Measurements from ENCODE around the gene KLF18.

The KLF18 gene

GRCh38 chr1:44110916-44111315 lies 30.5 kb downstream of the KLF18 start:
- Histone ChIP-seq H3K36me3 (ENCODE audit: insufficient read depth, insufficient read length, low read length) (no peaks in the 10 kb centered on the region), H3K4me1 (ENCODE audit: insufficient read depth, insufficient read length) (peaks cover 7% of the 10 kb centered on the region), H3K27me3 (ENCODE audit: insufficient read depth, insufficient read length) (no peaks in the 10 kb centered on the region), H3K9ac (ENCODE audit: insufficient read length, low read depth) (no peak overlapping the region), H3K4me3 (ENCODE audit: insufficient read length, low read depth) (no peak overlapping the region), H3K9me3 (ENCODE audit: insufficient read depth, low read length) (no peaks in the 10 kb centered on the region)
- DNase-seq (ENCODE audit: low read depth, low spot score), result no peak
- TF ChIP-seq YY1 (IDR thresholded peaks at IDR 0.05; ENCODE audit: insufficient read depth, insufficient read length) (no peak), ZNF274 (IDR thresholded peaks at IDR 0.05; ENCODE audit: low read depth, low read length) (no peak), SUZ12 (IDR thresholded peaks at IDR 0.05; ENCODE audit: extremely low read depth, insufficient read depth, insufficient read length) (no peak)

DNA sequence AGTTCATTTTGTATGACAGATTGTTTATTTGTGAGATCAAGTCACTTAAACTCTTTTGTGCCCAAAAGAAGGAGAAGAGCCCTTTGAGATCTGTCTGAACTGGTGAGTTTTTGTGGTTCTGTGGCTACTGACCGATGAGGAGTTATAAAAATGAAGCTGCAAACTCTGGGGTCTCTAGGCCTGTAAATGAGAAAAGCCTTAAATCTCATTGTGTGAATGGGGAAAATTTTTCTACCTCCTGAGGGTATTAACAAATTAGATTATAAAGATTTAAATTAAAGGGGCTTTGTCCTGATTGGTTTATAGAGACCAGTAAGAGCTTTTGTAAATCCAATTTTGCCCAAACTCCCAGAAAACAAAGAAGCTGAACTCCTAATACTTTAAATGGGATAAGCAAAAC lies 32.5 kb downstream of the KLF18 start:
- TF ChIP-seq SUZ12 (IDR thresholded peaks at IDR 0.05; ENCODE audit: extremely low read depth, insufficient read depth, insufficient read length) (no peak), ZNF274 (IDR thresholded peaks at IDR 0.05; ENCODE audit: low read depth, low read length) (no peak), YY1 (IDR thresholded peaks at IDR 0.05; ENCODE audit: insufficient read depth, insufficient read length) (no peak)
- H3K4me1 ChIP-seq (ENCODE audit: insufficient read depth, insufficient read length), result peaks cover 9% of the 10 kb centered on the region
- no peak for DNase-seq (ENCODE audit: low read depth, low spot score)
- no peaks in the 10 kb centered on the region for H3K36me3 ChIP-seq (ENCODE audit: insufficient read depth, insufficient read length, low read length)
- no peaks in the 10 kb centered on the region for H3K9me3 ChIP-seq (ENCODE audit: insufficient read depth, low read length)
- H3K4me3 ChIP-seq (ENCODE audit: insufficient read length, low read depth), result no peak overlapping the region
- H3K27me3 ChIP-seq (ENCODE audit: insufficient read depth, insufficient read length), result peaks cover 2% of the 10 kb centered on the region
- H3K9ac ChIP-seq (ENCODE audit: insufficient read length, low read depth), result no peak overlapping the region

DNA sequence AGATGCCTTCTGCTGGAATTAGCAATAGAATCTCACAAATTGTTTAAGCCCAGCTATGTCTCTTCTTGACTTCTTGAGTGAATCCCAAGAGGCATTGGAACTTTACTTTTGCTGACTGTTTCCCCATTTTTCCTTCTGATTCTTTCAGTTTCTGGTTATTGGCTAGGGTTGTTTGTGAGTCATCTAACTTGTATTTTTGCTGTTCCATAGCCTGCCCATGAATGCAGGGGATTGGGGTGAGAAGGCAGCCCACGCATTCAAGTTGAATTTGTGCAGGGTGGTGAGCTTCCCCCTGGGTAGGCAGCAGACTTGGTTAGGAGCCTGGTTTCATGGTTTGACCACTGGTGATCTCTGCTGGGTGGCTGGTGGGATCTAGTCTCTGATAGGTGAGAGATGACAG lies 33.2 kb downstream of the KLF18 start:
- DNase-seq (ENCODE audit: low read depth, low spot score), result no peak
- H3K27me3 ChIP-seq (ENCODE audit: insufficient read depth, insufficient read length), result peaks cover 6% of the 10 kb centered on the region
- peaks cover 8% of the 10 kb centered on the region for H3K4me1 ChIP-seq (ENCODE audit: insufficient read depth, insufficient read length)
- H3K9ac ChIP-seq (ENCODE audit: insufficient read length, low read depth), result no peak overlapping the region
- TF ChIP-seq ZNF274 (IDR thresholded peaks at IDR 0.05; ENCODE audit: low read depth, low read length) (no peak), SUZ12 (IDR thresholded peaks at IDR 0.05; ENCODE audit: extremely low read depth, insufficient read depth, insufficient read length) (no peak), YY1 (IDR thresholded peaks at IDR 0.05; ENCODE audit: insufficient read depth, insufficient read length) (no peak)
- H3K36me3 ChIP-seq (ENCODE audit: insufficient read depth, insufficient read length, low read length), result no peaks in the 10 kb centered on the region
- H3K9me3 ChIP-seq (ENCODE audit: insufficient read depth, low read length), result no peaks in the 10 kb centered on the region
- H3K4me3 ChIP-seq (ENCODE audit: insufficient read length, low read depth), result no peak overlapping the region

- peaks cover 8% of the 10 kb centered on the region for H3K4me1 ChIP-seq (ENCODE audit: insufficient read depth, insufficient read length)
- no peak for TF ChIP-seq SUZ12 (IDR thresholded peaks at IDR 0.05; ENCODE audit: extremely low read depth, insufficient read depth, insufficient read length)
- no peak for TF ChIP-seq ZNF274 (IDR thresholded peaks at IDR 0.05; ENCODE audit: low read depth, low read length)
- no peak for TF ChIP-seq YY1 (IDR thresholded peaks at IDR 0.05; ENCODE audit: insufficient read depth, insufficient read length)
- no peak overlapping the region for H3K4me3 ChIP-seq (ENCODE audit: insufficient read length, low read depth)
- DNase-seq (ENCODE audit: low read depth, low spot score), result no peak
- H3K9ac ChIP-seq (ENCODE audit: insufficient read length, low read depth), result no peak overlapping the region
- H3K9me3 ChIP-seq (ENCODE audit: insufficient read depth, low read length), result no peaks in the 10 kb centered on the region
- H3K36me3 ChIP-seq (ENCODE audit: insufficient read depth, insufficient read length, low read length), result no peaks in the 10 kb centered on the region
- peaks cover 6% of the 10 kb centered on the region for H3K27me3 ChIP-seq (ENCODE audit: insufficient read depth, insufficient read length)
Observed at GRCh38 chr1:44105810-44106209, 35.6 kb downstream of the KLF18 start.

- H3K4me1 ChIP-seq (ENCODE audit: insufficient read depth, insufficient read length), result peaks cover 8% of the 10 kb centered on the region
- peak; percentile 51 for DNase-seq (ENCODE audit: low read depth, low spot score)
- no peak for TF ChIP-seq YY1 (IDR thresholded peaks at IDR 0.05; ENCODE audit: insufficient read depth, insufficient read length)
- TF ChIP-seq SUZ12 (IDR thresholded peaks at IDR 0.05; ENCODE audit: extremely low read depth, insufficient read depth, insufficient read length), result no peak
- no peak for TF ChIP-seq ZNF274 (IDR thresholded peaks at IDR 0.05; ENCODE audit: low read depth, low read length)
Observed at GRCh38 chr1:44103270-44104131, 37.9 kb downstream of the KLF18 start.

GRCh38 chr1:44101328-44101727 lies 40.1 kb downstream of the KLF18 start:
- Histone ChIP-seq H3K36me3 (ENCODE audit: insufficient read depth, insufficient read length, low read length) (no peaks in the 10 kb centered on the region), H3K4me1 (ENCODE audit: insufficient read depth, insufficient read length) (peaks cover 8% of the 10 kb centered on the region), H3K9me3 (ENCODE audit: insufficient read depth, low read length) (no peaks in the 10 kb centered on the region), H3K9ac (ENCODE audit: insufficient read length, low read depth) (no peak overlapping the region), H3K27me3 (ENCODE audit: insufficient read depth, insufficient read length) (peaks cover 6% of the 10 kb centered on the region), H3K4me3 (ENCODE audit: insufficient read length, low read depth) (no peak overlapping the region)
- no peak for DNase-seq (ENCODE audit: low read depth, low spot score)
- TF ChIP-seq ZNF274 (IDR thresholded peaks at IDR 0.05; ENCODE audit: low read depth, low read length), result no peak
- no peak for TF ChIP-seq SUZ12 (IDR thresholded peaks at IDR 0.05; ENCODE audit: extremely low read depth, insufficient read depth, insufficient read length)
- no peak for TF ChIP-seq YY1 (IDR thresholded peaks at IDR 0.05; ENCODE audit: insufficient read depth, insufficient read length)

More at GRCh38 chr1:44103270-44104131, 37.9 kb downstream of the KLF18 start:
- Histone ChIP-seq H3K9ac (ENCODE audit: insufficient read length, low read depth) (no peak overlapping the region), H3K9me3 (ENCODE audit: insufficient read depth, low read length) (no peaks in the 10 kb centered on the region), H3K4me3 (ENCODE audit: insufficient read length, low read depth) (no peak overlapping the region), H3K27me3 (ENCODE audit: insufficient read depth, insufficient read length) (peaks cover 6% of the 10 kb centered on the region), H3K36me3 (ENCODE audit: insufficient read depth, insufficient read length, low read length) (no peaks in the 10 kb centered on the region)

DNA sequence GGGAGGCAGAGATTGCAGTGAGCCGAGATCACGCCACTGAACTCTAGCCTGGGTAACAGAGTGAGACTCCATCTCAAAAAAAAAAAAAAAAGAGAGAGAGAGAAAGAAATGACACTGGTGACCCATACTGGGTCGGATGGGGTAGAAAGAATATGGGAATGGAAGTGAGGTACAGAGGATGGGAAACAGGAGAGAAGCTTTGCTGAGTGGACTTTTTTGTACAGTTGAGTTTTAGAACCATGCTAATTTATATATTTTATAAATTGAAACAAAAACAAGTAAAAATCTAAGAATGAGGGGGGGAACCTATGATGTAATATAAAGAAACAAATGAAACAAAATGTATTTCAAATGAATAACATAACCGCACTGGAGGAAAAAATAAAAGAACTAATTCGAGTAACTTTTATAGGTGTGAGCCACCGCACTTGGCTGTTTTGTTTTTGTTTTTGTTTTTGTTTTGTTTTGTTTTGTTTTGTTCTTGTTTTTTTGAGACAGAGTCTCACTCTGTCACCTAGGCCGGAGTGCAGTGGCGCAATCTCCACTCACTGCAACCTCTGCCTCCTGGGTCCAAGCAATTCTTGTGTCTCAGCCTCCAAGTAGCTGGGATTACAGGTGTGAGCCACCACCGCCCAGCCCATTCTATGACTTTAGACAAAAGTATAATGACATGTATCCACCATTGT lies 41.1 kb downstream of the KLF18 start:
- DNase-seq (ENCODE audit: low read depth, low spot score), result no peak
- TF ChIP-seq YY1 (IDR thresholded peaks at IDR 0.05; ENCODE audit: insufficient read depth, insufficient read length) (no peak), ZNF274 (IDR thresholded peaks at IDR 0.05; ENCODE audit: low read depth, low read length) (no peak), SUZ12 (IDR thresholded peaks at IDR 0.05; ENCODE audit: extremely low read depth, insufficient read depth, insufficient read length) (no peak)

More for the DNA sequence above, 41.1 kb downstream of the KLF18 start:
- peaks cover 2% of the 10 kb centered on the region for H3K4me1 ChIP-seq (ENCODE audit: insufficient read depth, insufficient read length)
- H3K27me3 ChIP-seq (ENCODE audit: insufficient read depth, insufficient read length), result peaks cover 6% of the 10 kb centered on the region
- H3K9me3 ChIP-seq (ENCODE audit: insufficient read depth, low read length), result no peaks in the 10 kb centered on the region
- H3K4me3 ChIP-seq (ENCODE audit: insufficient read length, low read depth), result no peak overlapping the region
- no peak overlapping the region for H3K9ac ChIP-seq (ENCODE audit: insufficient read length, low read depth)
- H3K36me3 ChIP-seq (ENCODE audit: insufficient read depth, insufficient read length, low read length), result no peaks in the 10 kb centered on the region
